HG03520 (cell line): Measurements from ENCODE around the gene MCUR1.
A peak's percentile ranks its signal among the peaks of the same experiment; 100 is the strongest.
"Not testable (repeated sequence)": the region's sequence is repeated elsewhere in the genome, so short reads cannot be mapped to it uniquely, and the experiment has no call there.

Source experiments
- ATAC-seq: cut with Tn5 transposase; IDR thresholded peaks from one replicate; pipeline ENCODE4 v1.9.1; 2021; ENCODE audit warnings: mild to moderate bottlenecking, moderate library complexity; ENCODE audit not compliant: unreplicated experiment

Gene MCUR1

DNA sequence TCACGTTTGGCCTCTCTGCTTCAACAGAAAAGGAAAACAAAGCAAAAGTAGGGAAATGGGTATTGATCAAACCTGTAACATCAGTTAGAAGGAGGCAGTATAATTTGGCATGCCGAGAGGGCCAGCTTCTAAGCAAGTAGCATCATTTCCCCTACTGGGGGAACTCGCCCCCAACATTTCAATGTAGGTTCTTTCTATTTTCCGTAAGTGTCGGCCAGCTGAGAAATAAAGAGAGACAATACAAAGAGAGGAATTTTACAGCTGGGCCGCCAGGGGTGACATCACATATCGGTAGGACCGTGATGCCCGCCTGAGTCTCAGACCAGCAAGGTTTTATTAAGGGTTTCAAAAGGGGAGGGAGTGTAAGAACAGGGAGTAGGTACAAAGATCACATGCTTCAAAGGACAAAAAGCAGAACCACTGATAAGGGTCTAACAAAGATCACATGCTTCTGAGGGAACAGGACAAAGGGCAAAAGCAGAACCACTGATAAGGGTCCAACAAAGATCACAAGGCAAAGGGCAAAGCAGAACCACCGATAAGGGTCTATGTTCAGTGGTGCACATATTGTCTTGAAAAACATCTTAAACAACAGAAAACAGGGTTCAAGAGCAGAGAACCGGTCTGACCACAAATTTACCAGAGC, 14.4 kb upstream of the MCUR1 start:
- ATAC-seq: not testable (repeated sequence)

DNA sequence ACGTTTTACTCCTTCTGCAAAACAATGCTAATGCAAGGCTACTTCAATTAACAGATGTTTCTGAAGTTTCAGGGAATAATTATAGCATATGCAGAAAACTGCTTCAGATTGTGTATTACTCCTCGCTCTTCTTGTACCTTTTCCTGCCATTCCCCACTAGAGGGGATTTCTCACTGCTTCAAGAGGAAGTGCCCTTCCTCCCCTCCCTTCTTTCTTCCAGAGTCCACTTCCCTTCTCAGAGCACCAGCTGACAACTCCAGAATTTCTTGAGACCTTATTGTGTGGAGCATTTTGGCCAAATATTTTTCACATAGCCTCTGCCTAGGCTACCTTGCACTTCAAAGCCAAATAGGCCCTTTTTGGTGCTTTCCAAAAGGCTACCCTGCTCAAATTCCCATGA, 12.7 kb upstream of the MCUR1 start:
- no peak for ATAC-seq

DNA sequence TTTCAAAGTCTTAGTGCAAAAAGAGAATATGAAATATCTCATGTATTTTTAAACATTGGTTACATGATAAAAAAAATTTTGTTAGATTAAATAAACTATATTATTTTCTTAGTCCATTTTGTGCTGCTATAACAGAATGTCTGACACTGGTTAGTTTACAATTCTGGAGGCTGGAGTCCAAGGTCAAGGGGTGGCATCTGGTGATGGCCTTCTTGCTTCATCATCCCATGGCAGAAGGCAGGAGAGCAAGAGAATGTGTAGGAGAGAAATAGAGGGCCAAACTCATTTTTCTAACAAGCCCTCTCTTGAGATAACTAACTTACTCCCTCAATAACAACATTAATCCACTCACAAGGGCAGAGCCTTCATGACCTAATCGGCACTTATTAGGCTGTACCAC, 11.5 kb upstream of the MCUR1 start:
- no peak for ATAC-seq

DNA sequence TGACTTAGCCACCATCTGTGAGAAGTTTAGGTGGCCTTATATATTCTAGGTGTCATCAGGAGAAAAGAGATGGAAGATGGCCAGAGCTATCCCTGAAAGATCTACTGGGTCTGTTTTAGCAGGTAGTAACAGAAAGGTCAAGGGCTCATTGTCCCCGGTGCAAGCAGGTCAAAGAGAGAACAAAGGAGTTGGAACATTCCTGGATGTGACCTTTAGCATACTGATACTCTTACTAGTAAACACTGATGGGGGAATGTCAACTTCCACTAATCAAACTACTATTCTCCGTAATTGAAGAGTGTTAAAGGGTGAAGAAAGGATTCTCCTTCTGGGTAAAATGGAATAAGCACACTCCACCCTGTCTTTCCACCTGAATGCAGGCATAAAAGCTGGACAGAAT, 4.0 kb upstream of the MCUR1 start:
- no peak for ATAC-seq

DNA sequence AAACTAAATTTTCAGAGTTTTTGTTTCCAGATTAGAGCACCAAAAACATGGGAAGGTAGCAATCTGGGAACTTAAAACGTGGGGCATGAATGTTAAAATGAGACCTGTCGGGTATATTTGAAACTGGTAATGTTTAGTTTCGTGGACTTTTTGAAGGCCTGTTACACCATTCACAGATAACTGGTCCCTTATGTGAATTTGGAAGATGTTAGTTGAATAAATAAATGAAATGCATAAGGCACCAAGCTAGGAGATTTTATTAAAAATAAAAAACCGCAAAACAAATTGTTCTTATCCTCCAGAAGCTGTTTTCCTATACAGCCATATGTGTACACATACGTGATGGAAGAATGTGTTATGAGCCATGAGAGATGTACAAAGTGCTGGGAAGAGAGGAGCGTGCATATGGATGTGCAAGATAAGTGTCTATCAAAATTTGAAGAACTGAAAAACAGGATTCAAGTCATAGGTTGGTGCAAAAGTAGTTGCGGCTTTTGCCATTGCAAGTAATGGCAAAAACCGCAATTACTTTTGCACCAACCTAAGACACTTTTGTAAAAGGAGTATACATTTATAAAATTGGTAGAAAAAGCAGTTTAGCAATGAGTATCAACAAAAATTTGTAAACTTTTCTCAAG, 700 bp upstream of the MCUR1 start:
- ATAC-seq: no peak

DNA sequence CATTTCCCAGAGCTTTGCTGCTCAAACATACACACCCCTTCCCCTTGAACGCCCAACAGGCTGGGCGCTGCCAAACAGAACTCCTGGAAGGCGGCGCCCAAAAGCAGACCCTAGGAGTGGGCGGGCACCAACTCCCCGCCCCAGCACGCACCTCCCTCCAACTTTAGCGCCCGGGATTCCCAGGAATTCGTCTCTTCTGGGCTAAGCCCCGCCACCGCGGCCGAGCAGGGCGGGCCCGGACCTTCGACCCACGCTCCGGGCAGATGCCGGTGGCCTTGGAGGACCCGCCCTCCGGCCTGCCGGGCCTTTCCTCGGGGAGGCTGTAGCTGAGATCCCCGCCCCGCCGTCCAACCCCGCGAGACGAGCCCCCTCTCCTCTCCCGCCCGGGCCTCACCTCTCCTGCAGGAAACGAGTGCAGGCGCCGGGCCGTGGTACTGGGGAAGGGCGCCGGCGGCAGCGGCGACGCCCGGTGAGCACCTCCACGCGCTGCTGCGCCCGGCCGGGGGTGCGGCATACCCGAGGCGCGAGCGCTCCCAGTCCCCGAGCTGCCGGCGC, 659 bp downstream of the MCUR1 start:
- peak; percentile 25 for ATAC-seq

DNA sequence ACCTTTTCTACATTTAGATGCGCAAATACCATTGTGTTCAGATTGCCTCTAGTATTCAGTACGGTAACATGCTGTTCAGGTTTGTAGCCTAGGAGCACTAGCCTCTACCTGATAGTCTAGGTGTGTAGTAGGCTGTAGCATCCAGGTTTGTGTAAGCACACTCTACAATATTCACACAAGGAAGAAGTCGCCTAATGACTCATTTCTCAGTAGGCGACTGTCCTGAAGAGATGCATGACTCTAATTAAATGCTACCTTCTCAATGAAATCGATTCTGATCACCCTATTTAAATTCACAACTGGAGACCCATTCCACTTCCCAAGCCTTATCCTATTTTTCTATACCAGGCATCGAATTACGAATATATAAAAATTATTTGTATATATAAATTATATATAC, 1.3 kb downstream of the MCUR1 start:
- ATAC-seq: no peak

DNA sequence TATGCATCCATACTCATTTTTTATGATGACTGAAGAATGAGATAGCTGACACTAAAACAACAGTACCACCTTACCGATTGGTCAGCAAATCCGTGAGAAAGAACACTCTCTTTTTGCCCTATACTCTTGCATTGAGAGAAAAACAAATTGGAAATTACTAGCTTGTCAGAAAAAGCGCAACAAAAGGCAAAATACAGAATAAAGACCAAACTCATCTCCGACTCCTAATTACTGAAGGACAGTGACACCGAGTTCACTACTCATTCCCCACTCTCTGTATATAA, 2.1 kb downstream of the MCUR1 start:
- ATAC-seq: no peak

DNA sequence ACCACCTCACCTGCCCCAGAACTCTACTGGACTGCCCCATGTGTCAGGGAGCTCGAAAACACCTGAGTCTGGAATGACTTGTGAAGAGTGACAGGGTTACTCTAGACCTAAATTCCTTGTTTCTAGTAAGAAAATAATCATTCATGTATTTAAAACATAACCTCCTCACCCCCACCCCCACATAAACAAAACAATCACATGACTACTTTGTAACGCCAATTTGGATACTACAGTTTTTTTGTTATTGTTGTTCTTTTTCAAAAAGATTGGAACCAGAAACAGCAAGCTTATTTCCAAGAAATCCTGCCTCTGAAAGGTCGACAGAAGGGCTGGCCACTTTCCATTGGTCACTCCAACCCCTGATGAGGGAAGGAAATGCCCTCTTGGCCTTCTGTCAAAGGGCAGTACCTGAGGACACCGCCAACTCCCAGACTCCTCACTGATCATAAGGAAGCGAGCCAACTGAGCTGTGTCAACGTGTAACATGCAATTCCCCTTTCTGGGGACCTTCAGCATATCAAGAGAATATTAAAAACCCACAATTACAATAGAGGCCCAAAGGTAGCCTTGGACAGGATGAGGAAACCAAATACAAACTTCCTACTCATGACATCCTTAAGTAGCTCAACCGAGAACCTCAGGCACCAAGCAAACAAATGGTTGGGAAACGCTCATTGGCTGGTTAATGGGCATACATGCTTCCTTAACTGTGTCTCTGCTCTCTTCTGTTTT, 2.6 kb downstream of the MCUR1 start:
- ATAC-seq: no peak

DNA sequence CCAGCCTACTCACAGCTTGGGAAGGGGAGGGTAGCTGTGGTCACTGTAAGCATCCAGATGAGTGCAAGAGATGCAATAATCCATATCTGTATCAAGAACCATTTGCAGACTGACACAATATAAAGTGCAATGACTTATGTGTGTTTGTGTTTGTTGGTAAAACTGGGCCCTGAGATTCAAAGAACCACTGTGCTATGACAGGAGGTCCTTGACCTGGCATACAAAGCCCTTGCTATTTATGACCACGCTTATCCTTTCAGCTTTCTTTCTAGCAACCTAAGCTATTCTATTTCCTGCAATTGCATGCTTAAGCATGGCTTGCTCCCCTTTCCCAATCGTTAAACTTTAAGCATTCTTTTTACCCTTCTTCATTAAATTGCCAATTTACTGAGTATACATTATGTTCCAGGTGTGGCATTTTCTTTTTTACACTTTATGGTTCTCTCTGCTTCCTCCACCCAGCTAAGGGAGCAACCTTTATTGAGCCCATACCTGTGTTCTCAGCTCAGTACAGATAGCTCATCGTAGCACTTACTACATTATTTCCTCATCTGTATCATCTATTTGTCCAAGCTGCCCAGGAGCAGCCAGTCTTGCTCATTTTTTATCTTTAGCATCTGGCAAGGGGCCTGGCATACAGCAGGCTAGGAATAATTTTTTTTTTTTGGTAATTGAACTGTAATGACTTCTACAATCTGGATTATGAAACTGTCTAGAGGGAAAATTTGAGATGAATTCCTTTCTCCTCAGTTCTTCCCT, 3.5 kb downstream of the MCUR1 start:
- ATAC-seq: no peak

DNA sequence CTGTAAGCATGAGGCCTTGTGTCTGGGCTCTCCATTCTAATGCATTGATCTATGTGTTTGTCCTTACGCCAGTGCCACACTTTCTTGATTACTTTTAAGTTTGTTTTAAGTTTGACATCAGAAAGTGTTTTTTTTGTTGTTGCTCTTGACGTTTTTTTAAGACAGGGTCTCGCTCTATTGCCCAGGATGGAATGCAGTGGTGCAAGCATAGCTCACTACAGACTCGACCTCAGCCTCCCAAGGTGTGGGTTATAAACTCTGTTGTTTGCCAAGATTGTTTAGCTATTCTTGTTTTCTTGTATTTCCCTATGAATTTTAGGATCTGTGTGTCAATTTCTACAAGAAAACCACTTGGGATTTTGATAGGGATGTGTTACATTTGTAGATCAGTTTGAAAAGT, 5.6 kb downstream of the MCUR1 start:
- no peak for ATAC-seq

DNA sequence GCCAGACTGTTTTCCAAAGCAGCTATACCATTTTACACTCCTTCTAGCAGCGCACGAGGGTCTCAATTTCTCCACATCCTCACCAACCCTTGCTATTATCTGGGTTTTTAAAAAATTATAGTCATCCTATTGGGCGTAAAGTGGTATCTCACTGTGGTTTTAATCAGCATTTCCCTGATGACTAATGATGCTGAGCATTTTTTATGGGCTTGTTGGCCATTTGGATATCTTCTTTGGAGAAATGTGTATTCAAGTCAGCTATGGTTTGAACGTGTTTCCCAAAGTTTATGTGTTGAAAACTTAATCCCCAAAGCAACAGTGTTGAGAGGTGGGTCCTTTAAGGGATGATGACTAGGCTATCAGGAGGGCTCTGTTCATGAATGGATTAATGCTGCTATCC, 6.7 kb downstream of the MCUR1 start:
- ATAC-seq: no peak

DNA sequence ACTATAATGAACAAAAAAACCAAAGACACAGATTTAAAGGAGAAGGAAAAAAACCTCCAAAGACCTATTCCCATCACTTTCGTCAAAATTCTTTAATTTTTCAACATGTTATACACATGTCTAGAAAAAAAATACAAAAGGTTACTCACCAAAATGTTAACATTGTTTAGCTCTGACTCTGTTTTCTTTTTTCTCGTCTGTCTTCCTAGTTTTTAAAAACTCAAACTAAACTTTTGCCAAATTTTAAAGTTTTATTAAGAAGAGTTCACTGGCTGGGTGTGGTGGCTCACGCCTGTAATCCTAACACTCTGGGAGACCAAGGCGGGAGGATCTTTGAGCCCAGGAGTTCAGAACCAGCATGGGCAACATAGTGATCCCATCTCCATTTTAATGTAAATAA, 10.8 kb downstream of the MCUR1 start:
- no peak for ATAC-seq

DNA sequence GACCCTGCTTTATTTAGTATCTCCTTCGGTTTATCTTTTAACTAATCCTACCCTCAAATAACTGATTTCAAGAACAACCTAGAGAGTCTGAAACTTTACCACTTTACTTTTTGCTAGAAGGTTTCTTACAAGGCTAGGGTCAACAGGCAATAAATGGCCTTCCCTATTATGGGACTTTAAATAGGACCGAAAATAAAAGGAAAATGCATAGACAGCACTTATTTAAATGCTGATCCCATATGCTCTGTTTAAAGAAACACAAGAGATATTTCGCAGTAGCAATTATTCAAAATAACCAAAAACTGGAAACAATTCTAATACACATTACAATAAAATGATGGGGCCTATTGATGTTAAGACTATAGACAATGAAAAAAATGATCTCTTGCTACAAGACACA, 13.7 kb downstream of the MCUR1 start:
- no peak for ATAC-seq

DNA sequence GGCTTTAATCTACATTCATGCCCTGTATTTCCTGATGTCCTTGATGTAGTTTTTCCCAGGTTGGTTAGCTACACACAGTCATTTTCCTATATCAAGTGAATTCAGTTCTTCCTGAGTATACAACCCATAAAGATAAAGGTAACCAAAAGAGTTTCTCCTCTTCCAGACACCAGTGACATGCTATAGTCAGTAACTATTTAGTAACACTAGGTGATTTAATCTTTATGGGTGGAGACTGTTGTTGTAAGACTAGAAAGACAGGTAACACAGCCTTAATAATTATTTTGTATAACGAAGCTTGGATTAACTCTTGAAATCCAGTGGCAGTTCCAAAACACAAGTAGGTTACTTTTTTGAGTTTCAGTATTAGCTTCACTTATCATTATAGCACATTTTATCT, 17.6 kb downstream of the MCUR1 start:
- ATAC-seq: no peak

DNA sequence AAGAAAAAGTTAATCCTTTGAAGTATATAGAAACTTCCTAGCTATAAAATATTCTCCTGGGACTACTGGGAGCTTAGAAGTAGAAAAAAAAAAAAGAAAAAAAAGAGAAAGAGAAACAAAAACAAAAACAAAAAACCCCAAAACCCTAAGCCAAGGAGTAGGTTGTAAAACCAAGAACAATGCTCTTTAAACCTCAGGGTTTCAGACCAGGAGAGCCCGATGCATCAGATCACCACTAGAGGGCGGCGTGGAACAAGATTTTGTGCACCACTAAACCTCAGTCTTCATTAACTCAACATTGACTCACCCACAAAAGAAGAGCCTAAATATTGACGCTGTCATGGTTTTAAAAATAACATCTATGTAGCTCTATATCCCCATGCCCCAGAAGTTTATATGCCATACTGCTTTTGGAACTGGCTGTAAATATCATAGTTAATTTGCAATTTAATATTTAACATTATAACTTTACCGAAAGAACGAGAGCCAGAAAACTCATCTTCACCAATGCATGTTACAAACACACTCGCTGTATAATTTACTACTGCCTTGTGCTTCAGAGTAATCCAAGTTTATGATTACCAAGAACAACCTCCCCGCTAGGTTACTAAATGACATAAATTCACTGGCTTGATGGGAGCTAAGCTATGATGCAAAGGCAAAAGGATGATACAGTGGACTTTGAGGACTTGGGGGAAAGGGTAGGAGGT, 19.2 kb downstream of the MCUR1 start:
- ATAC-seq: peak; percentile 76

DNA sequence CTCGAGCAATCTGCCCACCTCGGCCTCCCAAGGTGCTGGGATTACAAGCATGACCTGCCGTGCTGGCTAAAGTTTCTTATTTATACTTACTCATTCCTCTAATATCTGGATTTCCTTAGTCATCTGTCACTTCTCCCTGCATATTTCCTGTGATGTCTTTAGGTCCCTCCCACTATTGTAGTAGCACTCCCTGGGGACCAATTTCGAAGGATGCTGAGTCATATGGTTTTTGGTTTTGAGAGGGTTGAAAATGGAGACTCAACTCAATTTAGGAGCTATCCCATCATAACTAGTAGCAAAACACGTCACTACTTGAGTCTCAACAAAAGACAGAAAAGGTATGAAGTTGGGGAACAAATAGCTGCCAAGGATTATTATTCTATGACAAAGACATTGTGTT, 20.2 kb downstream of the MCUR1 start:
- no peak for ATAC-seq

DNA sequence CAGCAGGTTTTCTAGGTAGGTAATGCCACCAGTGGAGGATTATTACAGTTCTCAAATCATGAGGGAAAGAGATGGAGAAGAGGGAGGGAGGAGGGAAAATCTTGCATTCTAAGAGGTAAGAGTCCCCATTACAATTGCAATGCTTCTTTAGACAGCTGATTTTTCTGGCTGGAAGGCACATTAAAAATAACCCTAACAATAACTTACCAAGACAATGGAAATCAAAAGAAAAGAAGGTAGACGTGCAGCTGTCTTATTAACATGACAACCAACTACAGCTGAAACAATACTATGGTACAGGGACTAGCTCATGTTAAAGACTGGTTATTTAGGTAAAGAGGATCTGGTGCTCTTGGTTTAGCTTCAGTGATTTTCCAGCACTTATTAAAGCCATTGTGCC, 24.6 kb downstream of the MCUR1 start:
- ATAC-seq: no peak

DNA sequence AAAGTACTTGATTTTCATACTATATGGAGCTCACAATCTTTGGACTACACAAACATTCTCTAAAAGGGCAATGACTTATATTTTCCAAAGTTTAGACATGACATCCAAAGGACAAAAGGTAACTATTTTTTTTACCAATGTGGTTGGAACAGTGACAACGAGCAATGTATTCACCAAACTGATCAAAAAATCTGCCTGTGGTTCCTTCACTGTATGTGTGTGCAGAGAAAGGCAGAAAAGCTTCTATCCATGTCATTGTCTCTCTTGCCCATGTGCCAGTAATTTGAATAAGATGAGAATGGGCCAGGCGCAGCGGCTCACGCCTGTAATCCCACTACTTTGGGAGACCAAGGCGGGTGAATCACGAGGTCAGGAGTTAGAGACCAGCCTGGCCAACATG, 25.5 kb downstream of the MCUR1 start:
- no peak for ATAC-seq

DNA sequence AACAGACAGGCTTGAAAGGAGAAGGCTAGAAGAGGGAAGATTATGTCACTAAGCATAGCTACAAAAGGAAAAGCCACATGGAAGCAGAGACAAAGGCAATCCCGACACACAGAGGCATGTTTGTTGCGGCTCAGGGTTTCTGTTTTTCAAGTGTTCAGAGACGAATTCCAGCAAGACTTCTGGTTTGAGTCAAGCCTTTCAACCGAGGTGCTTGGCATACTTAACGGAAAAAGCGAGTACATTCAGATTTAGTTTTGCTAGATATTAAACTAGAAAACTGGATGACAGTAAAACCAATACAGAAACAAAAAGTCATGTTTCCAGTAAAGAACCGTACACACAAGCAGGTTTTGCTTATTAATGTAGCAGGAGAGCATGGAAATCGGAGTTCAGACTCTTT, 27.2 kb downstream of the MCUR1 start:
- no peak for ATAC-seq

DNA sequence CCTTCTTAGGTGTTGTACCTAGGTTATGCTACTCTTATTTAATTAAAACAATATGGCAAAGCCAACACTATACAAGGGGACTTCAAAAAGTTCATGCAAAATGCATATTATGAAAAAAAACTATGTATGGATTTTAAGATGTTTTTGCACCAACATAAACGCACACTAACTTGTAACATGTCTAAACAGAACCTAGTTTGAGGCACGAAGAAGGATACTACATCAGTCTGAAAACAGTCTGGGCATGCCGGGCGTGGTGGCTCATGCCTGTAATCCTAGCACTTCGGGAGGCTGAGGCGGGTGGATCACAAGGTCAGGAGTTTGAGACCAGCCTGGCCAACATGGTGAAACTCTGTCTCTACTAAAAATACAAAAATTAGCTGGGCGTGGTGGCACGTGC, 34.2 kb downstream of the MCUR1 start:
- not testable (repeated sequence) for ATAC-seq
